Amniotic stem cell (primary cell): ENCODE measurements around the gene MRPL58.
A peak's percentile ranks its signal among the peaks of the same experiment; 100 is the strongest.

Experiments
- DNase-seq: peaks from one replicate; lab custom pipeline; 2025; lab: John Stamatoyannopoulos, UW

Gene MRPL58

DNA sequence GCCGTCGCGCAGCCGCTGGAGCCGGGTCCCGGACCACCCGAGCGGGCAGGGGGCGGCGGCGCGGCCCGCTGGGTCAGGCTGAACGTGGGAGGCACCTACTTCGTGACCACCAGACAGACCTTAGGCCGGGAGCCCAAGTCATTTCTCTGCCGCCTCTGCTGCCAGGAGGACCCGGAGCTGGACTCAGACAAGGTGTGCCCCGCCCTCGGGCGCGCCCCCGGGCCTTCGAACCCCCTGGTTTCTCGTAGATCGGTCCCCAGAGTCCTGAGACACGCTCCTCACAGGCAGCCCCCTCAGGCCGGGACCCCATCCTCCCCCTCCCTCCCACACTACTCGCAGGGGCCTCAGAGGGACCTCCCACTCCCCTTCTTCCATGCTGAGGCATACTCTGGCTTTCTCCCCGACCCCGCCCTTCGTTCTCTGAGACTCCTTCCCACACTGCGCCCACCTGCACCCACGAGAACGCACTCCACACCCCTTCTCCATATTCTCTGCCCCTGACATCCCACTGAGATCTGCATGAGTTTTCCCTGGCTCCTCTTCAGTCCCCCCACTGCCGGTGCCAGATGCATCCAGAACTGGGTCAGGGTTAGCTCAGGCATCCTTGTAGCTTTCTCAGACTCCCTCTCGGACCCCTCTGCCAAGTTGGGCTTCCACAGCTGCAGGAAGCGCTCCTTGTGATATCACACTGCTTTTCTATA, 35.1 kb downstream of the MRPL58 start:
- no peak for DNase-seq

DNA sequence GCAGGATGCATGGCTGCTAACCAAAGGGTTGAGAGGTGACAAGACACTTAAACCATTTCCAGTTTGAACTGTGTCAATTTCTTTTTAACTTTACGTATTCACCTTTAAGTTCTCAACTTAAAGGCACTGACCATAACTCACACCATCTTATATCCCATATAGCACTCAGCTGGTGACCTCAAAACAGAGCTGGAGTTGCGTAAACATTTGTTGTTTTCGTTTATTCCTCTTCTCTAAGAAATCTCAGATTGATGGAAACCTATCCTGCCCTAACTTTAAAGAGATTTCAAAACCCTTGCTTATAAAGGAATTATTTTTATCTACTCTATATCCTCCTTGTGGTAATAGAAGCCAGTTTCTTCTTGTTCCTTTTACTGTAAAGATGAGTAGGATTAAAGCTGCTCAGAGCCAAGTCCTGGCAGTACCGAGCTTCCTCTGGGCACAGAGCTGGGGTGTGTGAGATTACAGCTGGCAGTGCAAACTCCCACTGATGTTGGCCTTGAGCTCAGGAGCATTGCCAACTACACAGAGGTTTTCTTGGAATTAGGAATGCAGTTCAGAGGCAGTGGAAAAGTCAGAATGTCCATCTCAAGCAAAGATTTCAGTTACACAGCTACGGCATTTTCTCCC, 35.9 kb downstream of the MRPL58 start:
- no peak for DNase-seq

DNA sequence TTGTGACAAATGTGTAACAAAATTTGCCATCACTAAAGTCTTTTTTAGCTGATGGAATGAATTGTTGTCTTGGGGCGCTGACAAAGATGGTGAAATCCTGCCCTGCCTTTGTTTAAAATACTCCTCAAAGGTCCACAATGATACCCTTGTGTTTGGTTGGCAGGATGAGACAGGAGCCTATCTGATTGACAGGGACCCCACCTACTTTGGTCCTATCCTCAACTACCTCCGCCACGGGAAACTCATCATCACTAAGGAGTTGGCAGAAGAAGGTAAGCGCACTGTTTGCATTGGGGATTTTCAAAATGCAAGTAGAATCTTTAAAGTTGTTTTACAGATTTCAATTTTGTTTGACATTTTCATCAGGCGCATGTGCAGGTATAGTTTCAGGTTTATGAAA, 36.6 kb downstream of the MRPL58 start:
- no peak for DNase-seq

DNA sequence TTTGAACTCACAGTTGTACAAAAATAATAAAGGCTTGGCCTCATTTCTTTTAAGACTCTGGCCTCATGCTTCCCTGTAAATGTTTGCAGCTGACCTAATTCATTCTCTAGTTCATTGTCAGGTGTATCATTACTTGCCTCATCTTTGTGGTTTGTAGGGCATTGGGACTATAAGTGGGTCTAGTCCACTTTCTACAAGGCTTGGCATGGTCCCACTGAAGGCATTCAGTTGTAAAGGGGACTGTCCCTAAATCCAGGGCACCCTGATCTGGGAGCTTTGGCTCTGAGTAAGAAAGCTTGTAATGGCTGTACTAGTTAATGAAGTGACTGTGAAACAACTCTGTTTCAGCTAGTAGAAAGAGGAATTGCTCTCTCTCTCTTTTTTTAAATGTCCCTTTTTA, 37.2 kb downstream of the MRPL58 start:
- DNase-seq: no peak

DNA sequence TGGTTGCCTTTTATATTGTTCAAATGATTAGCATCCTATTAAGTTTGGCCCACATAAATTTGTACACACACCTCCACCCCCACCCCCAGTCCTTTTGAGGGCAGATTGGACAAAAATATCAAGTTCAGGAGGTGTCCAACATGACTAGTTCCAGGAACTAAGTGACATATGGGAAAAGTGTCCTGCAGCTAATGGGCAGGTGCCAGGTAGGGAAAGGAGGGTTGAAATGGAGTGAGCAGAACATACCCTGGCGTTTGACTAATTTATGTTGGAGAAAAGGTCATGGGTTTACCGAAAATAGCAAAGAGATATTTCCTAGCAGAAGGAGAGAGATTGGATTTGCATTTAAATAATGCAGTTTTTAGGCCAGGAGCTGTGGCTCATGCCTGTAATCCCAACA, 39.5 kb downstream of the MRPL58 start:
- no peak for DNase-seq

DNA sequence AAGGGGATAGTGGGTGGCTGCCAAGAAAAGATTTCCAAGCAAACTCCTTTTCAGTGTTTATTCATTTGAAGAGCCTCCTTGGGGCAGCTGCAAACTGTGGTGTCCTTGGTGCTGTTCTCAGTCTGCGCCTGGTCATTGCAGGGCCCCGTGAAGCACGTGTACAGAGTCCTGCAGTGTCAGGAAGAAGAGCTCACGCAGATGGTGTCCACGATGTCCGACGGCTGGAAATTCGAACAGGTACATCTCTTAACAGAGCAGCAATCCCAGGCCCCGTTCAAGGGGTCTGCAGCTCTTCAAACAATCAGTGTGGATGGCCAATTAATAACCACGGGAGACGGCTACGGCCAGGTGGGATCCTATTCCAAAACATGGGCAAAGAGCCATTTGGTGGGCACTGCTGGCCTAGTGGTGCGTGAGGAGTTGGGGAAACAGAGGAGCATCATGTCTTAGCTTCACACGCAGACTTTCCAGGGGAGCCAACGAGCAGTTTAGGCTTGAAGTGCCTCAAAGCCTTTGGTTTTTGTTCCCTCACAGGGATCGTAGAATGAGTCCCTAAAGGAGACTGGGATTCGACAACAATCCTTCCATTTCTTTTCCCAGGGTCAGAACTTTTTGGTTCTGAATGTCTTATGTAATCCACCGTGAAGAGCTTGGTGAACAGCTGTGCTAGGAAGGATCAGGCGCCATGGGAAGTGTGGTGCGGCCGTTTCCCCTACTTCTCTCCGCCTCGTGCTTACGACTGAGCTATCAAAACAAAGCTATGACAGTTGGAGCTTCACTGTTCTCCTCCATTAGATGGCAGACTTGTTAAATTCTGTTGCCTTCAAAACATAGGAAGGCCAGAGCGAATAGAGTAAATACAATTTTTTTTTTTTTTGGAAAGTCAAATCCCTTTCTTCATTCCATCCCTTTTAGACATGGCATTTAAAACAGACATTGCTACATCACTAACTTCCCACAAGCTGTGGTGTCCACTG, 47.2 kb downstream of the MRPL58 start:
- peak; percentile 71 for DNase-seq

DNA sequence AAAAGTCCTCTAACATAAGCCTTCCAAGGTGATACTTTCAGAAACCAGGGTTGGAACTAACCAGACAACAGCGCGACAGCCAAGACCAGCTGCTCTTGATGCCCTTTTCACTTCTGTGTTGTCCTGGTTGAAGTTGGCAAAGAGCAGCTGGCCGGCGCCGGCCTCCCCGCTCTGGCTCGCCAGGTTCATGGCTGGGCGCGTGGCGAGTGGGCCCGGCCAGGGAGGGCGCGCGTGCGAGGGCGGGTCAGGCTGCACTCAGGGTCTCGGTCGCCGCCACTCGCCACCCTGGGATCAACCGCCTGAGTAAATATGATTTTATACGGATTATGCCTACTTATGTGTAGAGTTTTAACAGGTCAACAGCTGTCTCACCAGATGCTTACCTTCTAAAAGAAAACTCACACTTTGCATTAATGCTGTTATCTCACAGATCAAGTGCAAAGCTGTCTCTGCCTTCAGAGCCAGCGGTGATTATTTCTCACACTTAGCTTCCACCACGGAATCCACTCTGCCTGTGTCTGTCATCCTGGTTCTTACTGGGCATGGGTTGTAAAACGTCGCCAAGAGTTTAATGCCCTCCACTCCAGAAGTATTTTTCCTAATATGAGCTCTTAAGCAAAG, 48.1 kb downstream of the MRPL58 start:
- DNase-seq: no peak

DNA sequence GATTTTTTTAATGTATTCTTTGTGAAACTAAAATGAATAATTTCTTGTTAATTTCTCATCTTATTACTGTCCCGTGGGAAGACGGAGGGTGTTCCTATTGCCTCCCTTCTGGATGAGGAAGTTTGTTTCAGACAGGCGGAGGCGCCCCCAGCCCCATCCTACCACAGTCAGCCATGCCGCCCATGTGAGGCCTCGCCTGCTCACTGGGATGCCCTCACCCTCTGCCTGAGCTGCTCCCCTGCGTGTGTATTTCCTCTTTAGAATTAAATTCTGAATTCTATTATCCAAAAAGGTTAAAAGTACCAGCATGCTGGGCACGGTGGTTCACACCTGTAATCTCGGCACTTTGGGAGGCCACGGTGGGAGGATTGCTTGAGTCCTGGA, 48.6 kb downstream of the MRPL58 start:
- no peak for DNase-seq

DNA sequence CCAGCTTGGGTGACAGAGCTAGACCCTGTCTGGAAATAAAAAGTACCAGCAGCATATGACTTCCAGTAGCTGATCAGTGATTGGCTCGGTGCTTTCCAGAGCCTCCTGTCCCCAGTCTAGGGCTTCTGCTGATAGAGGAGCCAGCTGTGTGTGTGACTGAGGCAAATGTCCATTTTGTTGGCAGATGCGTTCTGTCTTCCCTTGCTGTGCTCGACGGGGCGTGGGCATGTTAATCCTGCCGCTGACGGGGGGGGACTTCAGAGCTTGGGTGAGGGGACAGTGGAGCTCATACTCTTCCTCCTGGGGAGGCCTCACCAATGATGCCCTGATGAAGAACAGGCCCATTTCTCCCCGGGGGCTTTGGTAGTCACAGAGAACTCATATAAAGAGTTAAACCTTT, 49.1 kb downstream of the MRPL58 start:
- DNase-seq: no peak

DNA sequence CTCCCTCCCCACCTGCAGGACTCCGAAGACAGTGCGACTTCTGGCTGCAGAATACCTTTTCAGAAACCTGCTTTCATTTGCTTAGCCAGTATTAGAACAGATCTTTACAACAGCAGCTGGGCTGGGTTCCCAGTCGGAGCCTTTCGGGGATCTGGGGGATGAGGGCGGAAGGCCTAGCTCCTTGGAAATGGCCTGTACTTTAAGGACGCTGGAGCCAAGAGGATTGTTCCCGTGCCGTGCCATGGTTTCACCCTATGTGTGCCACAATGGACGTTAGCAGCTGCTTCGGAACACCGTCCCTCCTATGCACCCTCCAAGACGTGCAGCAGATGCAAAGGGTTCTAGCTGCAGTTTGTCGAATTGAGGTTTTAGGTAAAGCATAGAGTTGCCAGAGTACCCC, 50.7 kb downstream of the MRPL58 start:
- no peak for DNase-seq

DNA sequence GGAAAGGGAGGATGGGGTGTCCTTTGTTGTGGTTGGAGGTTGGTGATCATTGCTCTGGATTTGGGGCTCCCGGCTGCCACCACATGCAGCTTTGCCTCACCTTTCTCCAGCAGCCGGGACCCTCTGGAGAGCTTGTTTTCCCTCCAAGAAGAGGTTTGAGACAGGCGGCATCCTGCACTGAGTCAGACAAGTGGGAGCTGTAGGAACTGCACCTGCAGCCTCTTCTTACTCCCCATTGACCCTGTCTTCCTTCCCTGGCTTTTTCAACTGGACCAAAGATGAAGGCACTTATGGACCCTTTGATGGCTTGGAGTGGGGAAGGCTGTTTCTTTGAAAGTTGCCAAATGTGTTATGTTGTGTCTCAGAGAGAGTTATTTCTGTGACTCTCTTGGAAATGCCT, 51.2 kb downstream of the MRPL58 start:
- no peak for DNase-seq

DNA sequence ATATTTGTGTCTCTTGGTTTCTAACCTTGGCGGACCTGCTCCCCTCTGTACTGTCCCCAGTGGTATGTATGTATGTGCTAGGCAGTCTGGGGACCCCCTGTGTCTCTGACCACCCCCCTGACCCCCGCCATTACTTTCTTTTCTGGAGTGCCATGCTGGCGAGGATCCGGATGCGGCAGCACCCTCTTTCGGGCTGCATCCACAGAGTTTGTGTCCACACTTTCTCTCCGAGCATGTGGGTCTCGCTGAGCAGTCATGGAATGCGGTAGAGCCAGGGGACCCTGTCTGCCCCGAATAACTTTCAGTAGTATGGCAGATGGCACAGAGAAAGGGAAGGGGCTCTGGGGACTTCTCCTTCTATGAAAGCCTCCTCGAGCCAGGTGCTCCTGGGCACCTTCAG, 51.6 kb downstream of the MRPL58 start:
- DNase-seq: no peak

DNA sequence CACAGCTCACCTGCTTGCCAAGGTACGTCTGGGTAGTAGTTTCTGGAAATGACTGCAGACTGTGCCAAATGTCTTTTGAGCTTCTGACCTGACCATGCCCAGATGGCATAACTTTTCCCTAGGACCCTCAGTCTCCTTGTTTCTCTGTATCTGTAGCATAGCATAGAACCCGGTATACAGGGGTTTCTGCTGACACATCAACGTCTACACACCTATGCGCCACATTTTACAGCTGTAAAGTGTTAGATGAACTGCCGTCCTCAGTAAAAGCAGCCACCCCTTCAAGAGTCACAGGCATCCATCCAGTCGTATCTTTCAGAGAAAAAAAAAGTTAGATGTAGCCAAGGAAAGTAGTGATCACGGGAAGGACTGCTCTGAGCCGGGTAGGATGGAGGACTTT, 52.0 kb downstream of the MRPL58 start:
- DNase-seq: no peak

DNA sequence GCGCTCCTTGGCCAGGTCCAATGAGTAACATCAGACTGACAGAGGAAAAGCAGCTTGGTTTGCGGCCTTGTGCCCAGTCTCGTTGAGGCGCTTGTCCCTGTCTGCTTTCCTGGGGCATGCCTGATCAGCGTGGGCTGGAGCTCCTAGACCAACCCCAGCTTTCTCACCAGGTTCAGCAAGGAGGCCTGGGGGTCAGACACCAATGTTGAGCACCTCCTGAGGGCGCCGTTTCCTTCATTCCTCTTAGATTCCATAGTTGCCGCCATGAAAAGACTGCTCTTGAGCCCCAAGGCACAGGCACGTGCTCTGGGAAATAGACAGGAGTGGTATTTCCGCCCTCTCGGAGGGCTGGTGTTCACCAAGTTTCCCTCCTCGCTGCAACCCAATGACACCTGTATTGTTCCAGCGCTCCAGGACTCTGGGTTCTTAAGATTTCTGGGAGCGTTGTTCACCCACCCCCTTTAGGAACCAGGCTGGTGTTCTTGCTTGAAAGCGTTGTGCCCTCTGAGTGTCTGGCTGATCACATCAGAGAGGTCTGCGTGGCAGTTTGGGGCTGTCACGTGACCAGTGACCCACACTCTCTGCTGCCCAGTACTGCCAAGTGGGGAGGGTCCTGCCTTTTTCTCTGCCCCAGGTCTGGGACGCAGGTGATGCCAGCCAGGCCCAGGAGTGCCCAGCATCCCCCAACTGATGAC, 52.5 kb downstream of the MRPL58 start:
- DNase-seq: no peak

DNA sequence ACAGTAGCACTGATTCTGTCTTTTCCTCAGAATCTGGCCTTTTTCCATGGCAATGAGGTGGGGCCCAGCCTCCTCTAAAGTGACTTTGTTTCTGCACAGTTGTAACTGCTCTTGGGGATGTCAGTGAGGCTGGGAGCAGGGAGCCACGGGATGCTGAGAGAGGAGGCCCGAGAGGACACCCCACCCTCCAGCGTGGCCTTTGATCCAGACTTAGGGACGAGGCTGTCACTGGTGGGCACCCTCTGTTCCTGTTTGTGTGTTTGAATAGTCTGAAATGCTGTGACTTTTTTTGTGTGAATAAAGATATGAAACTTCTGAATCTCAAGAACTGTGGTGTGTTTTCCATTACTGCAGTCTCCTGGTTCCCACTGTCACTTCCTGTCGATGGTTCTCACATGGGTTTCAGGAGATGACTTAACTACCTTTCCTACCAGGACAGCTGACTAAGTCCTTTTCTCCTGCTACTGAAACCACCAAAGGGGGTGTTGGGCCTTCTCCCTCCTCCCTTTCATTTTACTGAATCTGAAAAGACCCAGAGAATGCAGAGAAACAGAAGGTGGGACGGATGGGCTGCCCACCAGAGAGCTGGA, 53.2 kb downstream of the MRPL58 start:
- no peak for DNase-seq

DNA sequence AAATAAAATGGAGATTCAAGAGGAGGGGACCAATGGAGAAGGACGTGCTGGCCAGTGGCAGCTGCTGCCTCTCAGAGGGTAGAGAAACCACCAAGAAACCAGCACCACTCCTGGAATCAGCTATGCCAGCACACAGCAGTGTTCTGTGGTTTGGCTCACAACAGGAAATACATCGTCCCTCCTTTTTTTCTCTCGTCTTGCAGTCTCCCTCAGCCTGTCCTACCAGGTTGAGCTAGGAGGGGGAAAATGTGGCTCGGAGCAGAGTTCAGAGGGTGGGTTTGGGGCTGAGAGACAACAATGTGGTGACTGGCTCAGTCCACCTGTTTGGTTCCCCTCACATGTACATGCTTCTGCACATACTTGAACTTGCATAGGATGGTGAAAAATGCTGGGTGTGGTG, 55.4 kb downstream of the MRPL58 start:
- DNase-seq: no peak

DNA sequence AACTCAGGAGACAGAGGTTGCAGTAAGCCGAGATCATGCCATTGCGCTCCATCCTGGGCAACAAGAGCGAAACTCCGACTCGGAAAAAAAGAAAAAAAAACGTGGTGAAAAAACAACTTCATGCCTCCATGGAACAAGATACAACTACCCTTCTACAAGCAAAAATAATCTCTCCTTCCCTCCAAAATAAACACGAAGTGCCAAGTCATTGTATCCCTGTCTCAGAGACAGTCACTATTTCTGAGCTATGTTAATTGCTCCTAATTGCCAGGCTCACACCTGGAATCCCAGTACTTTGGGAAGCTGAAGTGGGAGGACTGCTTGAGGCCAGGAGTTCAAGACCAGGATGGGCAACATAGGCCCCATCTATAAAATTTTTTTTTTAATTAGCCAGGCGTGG, 56.3 kb downstream of the MRPL58 start:
- DNase-seq: no peak

DNA sequence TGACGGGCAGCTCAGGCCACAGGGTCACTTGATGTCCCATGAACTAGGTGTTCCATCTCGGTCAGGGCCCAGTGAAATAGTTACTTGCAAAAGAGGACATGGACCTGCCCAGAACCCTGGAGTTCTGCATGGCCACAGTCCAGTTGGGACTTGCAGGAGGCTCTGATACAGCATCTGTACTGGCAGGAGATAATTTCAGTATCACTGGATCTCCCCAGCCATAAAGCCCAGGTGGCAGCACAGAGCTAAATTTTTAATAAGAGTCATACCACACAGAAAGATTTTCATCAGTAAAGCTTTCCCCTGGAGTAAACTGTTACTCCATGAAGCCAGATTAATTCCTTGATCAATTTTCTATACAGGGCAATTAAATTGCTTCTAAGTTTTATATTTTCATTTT, 57.3 kb downstream of the MRPL58 start:
- no peak for DNase-seq
